Left ventricle myocardium superior (tissue), 1 donor: Measurements from ENCODE around the gene IL21R. TPM values are rescaled to one million over a fixed set of nuclear protein-coding genes. Genes with fewer than 3 reads are reported as not detected.
A peak's percentile ranks its signal among the peaks of the same experiment; 100 is the strongest.

ENCODE experiments used
- ATAC-seq: fragments of 200-7000 bp; cut with Tn5 transposase; one replicate; pipeline ENCODE4 v1.9.1; 2020; ENCODE audit warnings: mild to moderate bottlenecking, moderate library complexity
- DNase-seq: peaks from one replicate; pipeline ENCODE4 v3.0.0-alpha.2; 2020
- intact Hi-C: fragments of 100-400 bp; cut with micrococcal nuclease; formaldehyde crosslinking; loops from one replicate; pipeline ENCODE4 v1.11.0; 2022
- total RNA-seq: library from RNA; stranded (reverse); fragmentation: NEBNext Ultra II Directional; extraction: Animal tissue kit (Norgen Biotek cat#: 25700); gene quantifications from one replicate; pipeline ENCODE4 v1.2.1, GENCODE V29; 2021
- donor health status: DM: no; HTN: yes; CAD: no; lungs with severe emphysema.

IL21R gene
- total RNA-seq, 1 donor from 2014 or later = 0.07 TPM

- no peak for DNase-seq
- intact Hi-C loops = no loop called here
- ATAC-seq = peak; percentile 51
Observed at GRCh38 chr16:27491894-27492587, 90.1 kb downstream of the IL21R start.

- DNase-seq (no peak), ATAC-seq (no peak)
- intact Hi-C loops = no loop called here
Observed at GRCh38 chr16:27492588-27492979, 90.6 kb downstream of the IL21R start.

GRCh38 chr16:27495191-27495590, 93.2 kb downstream of the IL21R start:
- ATAC-seq (no peak), DNase-seq (peak; percentile 53)
- intact Hi-C loops = no loop called here

GRCh38 chr16:27498031-27498825, 96.3 kb downstream of the IL21R start:
- intact Hi-C loops = no loop called here
- ATAC-seq = no peak
- DNase-seq = no peak

- intact Hi-C loops = no loop called here
- DNase-seq (no peak), ATAC-seq (peak; percentile 61)
Observed at GRCh38 chr16:27498916-27499658, 97.1 kb downstream of the IL21R start.

GRCh38 chr16:27499659-27500055, 97.7 kb downstream of the IL21R start:
- intact Hi-C loops = no loop called here
- ATAC-seq (peak; percentile 91), DNase-seq (peak; percentile 54)

GRCh38 chr16:27500801-27501200, 98.8 kb downstream of the IL21R start:
- intact Hi-C loops = no loop called here
- ATAC-seq (no peak), DNase-seq (no peak)

Other genes starting within 250 kb of the IL21R start
- gene KDM8, start 198.6 kb upstream of the IL21R start, total RNA-seq = 3.7 TPM
- gene NSMCE1, start 133.4 kb upstream of the IL21R start, total RNA-seq = 34.2 TPM
- 9.8 TPM for gene IL4R, start 88.2 kb upstream of the IL21R start, total RNA-seq
- gene GTF3C1, start 147.7 kb downstream of the IL21R start, total RNA-seq = 56.4 TPM
- 12.7 TPM for gene KATNIP, start 148.0 kb downstream of the IL21R start, total RNA-seq